AG04449 (cell line): ENCODE measurements around the gene SYTL5.

Source experiments
- CTCF ChIA-PET: fragments of 350-600 bp; formaldehyde crosslinking; extraction: SDS; loops from one replicate; lab custom pipeline; 2021; ENCODE audit warnings: antibody characterized with exemption; lab: Yijun Ruan, JAX
- POLR2A ChIA-PET: fragments of 400-600, 350-600 bp; formaldehyde crosslinking; extraction: SDS; loops from one replicate; lab custom pipeline; 2020; ENCODE audit warnings: antibody characterized with exemption, inconsistent platforms; lab: Yijun Ruan, JAX
- DNase-seq: peaks from one replicate; pipeline ENCODE4 v3.0.0-alpha.2; 2010; ENCODE audit warnings: low read depth, low spot score
- H3K4me3 ChIP-seq: 2 replicates; pipeline ENCODE4 v1.5.1; 2011; ENCODE audit warnings: low read depth, mild to moderate bottlenecking, control low read depth, low read length
- TF ChIP-seq, protein P1 (sequence below): IDR thresholded peaks from one replicate; pipeline ENCODE4 v1.5.1; 2011; ENCODE audit warnings: mild to moderate bottlenecking, moderate library complexity, low read length, control low read depth, inconsistent platforms; ENCODE audit not compliant: insufficient read depth; ENCODE audit errors: missing control alignments

SYTL5 gene

DNA sequence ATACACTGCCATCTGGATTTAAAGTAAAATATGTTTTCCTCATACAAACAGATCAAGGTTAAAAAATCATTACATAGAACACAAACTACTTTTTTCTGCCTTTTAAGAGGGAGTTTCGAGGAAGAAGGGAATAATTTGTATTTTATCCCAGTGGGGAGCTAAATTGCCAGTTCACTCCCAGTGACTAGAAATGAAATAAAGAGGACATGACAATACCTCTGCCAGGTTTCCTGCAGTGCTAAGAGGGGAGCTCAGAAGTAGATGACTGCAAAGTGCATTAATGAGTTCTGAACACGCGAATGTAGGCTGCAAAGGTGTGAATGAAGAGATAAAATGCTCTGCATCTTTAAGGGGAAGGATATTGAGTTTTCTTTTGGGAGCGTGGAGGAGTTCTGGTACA, 144.6 kb downstream of the SYTL5 start:
- H3K4me3 ChIP-seq, result no peak overlapping the region
- ChIA-PET CTCF (interaction anchor here (1.2 to 4.9 kb wide), 3 partner anchors 12 to 20 kb away, joined by 3 to 28 read pairs (median 5); no protein-coding TSS in a partner anchor), POLR2A (no interaction called here)
- DNase-seq, result no peak
- TF ChIP-seq, protein P1, sequence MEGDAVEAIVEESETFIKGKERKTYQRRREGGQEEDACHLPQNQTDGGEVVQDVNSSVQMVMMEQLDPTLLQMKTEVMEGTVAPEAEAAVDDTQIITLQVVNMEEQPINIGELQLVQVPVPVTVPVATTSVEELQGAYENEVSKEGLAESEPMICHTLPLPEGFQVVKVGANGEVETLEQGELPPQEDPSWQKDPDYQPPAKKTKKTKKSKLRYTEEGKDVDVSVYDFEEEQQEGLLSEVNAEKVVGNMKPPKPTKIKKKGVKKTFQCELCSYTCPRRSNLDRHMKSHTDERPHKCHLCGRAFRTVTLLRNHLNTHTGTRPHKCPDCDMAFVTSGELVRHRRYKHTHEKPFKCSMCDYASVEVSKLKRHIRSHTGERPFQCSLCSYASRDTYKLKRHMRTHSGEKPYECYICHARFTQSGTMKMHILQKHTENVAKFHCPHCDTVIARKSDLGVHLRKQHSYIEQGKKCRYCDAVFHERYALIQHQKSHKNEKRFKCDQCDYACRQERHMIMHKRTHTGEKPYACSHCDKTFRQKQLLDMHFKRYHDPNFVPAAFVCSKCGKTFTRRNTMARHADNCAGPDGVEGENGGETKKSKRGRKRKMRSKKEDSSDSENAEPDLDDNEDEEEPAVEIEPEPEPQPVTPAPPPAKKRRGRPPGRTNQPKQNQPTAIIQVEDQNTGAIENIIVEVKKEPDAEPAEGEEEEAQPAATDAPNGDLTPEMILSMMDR, result no peak

DNA sequence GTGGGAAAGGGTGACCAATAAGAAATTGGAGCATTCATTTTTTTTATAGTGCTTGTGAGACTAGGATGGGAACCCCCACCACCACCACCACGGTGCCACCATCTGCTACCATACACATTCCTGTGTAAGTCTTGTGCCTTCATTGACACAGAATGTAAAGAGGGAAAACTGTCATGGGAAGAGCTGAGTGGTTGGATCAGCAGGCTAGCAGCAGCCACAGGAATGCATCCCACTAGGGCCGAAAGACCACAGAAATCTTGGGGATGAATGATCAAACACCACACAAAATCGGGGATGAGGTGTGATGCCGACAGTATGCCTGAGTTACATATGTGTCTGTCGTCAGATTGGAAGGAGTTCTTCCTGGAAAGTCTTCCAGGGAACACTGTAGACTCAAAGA, 145.1 kb downstream of the SYTL5 start:
- DNase-seq, result peak; percentile 54
- POLR2A ChIA-PET, result no interaction called here
- TF ChIP-seq, protein P1, result no peak
- CTCF ChIA-PET, result interaction anchor here (1.2 to 4.9 kb wide), 3 partner anchors 11 to 20 kb away, joined by 3 to 28 read pairs (median 5); no protein-coding TSS in a partner anchor
- H3K4me3 ChIP-seq, result no peak overlapping the region

DNA sequence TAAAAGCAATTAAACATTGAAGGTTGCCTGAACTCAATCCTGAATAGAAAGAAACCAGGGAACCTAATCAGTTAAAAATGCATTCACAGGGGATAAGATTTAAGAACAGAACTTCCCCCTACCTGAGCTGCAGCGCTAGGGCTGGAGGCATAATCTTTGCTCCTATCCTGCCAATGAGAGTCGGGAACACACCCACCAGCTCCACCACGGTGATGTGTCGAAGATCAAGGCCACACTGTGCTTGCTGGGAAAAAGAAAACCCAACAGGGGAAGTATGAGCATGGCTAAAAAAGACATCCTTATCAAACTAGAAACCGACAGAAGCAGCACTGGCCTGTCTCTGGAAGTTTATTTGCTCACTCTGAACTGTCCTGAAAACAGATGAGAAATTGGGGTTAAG, 148.0 kb downstream of the SYTL5 start:
- DNase-seq, result no peak
- ChIA-PET CTCF (interaction anchor here (1.1 to 1.3 kb wide), 2 partner anchors 12 to 140 kb away, joined by 3 to 4 read pairs; no protein-coding TSS in a partner anchor), POLR2A (no interaction called here)
- H3K4me3 ChIP-seq, result no peak overlapping the region
- TF ChIP-seq, protein P1, result no peak

DNA sequence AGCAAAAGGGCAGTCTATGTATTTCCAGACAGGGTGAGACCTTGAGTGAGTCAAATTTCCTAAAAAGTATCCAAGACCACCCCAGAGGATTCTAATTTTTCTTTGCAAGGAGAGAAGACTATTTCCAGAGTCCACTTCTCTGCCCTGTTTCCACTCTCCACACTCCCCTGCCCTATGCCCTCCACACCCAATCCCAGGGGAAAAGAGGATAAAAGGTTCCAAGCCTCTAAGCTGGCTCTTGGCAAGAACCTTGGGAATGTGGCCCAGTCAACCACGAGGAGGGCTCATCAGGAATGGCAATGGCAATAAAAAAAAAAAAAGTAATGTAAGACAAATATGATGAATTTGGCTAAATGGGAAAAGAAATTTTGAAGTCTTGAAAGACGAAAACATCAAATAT, 148.5 kb downstream of the SYTL5 start:
- CTCF ChIA-PET, result interaction anchor here (1.1 to 1.3 kb wide), 2 partner anchors 12 to 139 kb away, joined by 3 to 4 read pairs; no protein-coding TSS in a partner anchor
- POLR2A ChIA-PET, result no interaction called here
- no peak overlapping the region for H3K4me3 ChIP-seq
- no peak for DNase-seq
- TF ChIP-seq, protein P1, result no peak

DNA sequence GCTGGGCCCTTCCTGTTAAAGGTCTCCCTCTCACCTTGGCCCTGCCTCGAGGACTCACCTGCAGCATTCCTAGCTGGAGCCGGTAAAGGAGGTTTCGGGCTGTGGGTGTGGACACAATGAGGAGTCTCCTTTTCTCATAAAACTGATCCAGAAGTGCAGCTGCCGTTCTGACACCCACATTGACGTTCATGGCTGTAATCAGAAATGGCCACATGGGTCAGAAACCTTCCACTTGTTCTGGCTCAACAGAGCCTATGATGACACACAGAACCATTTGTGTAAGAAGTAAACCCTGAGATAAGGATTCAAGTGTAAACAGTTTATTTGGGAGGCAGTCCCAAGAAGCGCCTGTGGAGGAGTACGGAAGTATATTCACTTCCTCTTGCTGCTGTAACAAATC, 150.5 kb downstream of the SYTL5 start:
- CTCF ChIA-PET, result interaction anchor here (2.6 kb wide), 1 partner anchor 10 kb away, joined by 13 read pairs; no protein-coding TSS in a partner anchor
- H3K4me3 ChIP-seq, result no peak overlapping the region
- TF ChIP-seq, protein P1, result no peak
- POLR2A ChIA-PET, result no interaction called here
- DNase-seq, result no peak

DNA sequence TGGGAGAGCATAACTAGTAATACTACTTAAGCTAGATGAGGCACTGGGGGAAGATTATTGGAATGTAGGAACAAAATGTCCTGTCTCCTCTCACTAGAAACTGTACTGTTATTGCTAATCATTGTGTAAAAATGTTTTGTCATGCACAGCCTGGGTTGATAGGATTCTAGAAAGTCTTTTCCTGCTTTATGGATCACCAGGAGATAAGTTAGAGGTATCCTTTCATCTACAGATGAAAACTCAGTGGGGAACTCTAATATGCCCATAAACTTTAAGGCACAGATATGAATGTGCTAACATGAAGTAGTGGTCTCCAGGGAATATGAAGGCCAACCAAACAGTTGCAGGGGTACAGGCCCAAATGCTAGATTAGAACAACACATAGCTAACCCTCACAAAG, 156.8 kb downstream of the SYTL5 start:
- TF ChIP-seq, protein P1, result no peak
- POLR2A ChIA-PET, result no interaction called here
- no peak for DNase-seq
- CTCF ChIA-PET, result interaction anchor here (1.2 kb wide), 1 partner anchor 12 kb away, joined by 5 read pairs; no protein-coding TSS in a partner anchor
- no peak overlapping the region for H3K4me3 ChIP-seq
